ENCODE data around the gene FAM184A. TPM values are rescaled to one million over a fixed set of nuclear protein-coding genes. Genes with fewer than 3 reads are reported as not detected.
A peak's percentile ranks its signal among the peaks of the same experiment; 100 is the strongest.

Gene FAM184A
- total and polyA plus RNA-seq, 2 experiments from 2014 or later = 4.8 to 13.7 TPM

- peak; percentile 35 for TF ChIP-seq CTCF (IDR thresholded peaks at IDR 0.05; ENCODE audit: low read depth, low read length)
- H3K27me3 ChIP-seq = no peaks in the 10 kb centered on the region
- no peaks in the 10 kb centered on the region for H3K4me1 ChIP-seq (ENCODE audit: low read depth)
- peak; percentile 40 to 60 for DNase-seq (ENCODE audit: low read depth in 1 of 2, low spot score in 1 of 2)
- no peak overlapping the region for H3K4me3 ChIP-seq
- H3K9me3 ChIP-seq (ENCODE audit: low read depth) = no peaks in the 10 kb centered on the region
- no peak overlapping the region for H3K27ac ChIP-seq
- no peaks in the 10 kb centered on the region for H3K36me3 ChIP-seq
Measured at GRCh38 chr6:118968416-118968815, 110.0 kb downstream of the FAM184A start.

- no peaks in the 10 kb centered on the region for H3K27me3 ChIP-seq
- no peaks in the 10 kb centered on the region for H3K9me3 ChIP-seq (ENCODE audit: low read depth)
- H3K27ac ChIP-seq = no peak overlapping the region
- no peak for DNase-seq (ENCODE audit: low read depth in 1 of 2, low spot score in 1 of 2)
- H3K36me3 ChIP-seq = no peaks in the 10 kb centered on the region
- H3K4me1 ChIP-seq (ENCODE audit: low read depth) = no peaks in the 10 kb centered on the region
- no peak overlapping the region for H3K4me3 ChIP-seq
- no peak for TF ChIP-seq CTCF (IDR thresholded peaks at IDR 0.05; ENCODE audit: low read depth, low read length)
Measured at GRCh38 chr6:118967239-118967638, 111.2 kb downstream of the FAM184A start.

GRCh38 chr6:118965843-118966370, 112.6 kb downstream of the FAM184A start:
- Histone ChIP-seq H3K27me3 (no peaks in the 10 kb centered on the region), H3K9me3 (ENCODE audit: low read depth) (no peaks in the 10 kb centered on the region), H3K27ac (no peak overlapping the region), H3K4me3 (no peak overlapping the region), H3K36me3 (no peaks in the 10 kb centered on the region), H3K4me1 (ENCODE audit: low read depth) (no peaks in the 10 kb centered on the region)
- no peak for TF ChIP-seq CTCF (IDR thresholded peaks at IDR 0.05; ENCODE audit: low read depth, low read length)
- no peak for DNase-seq (ENCODE audit: low read depth in 1 of 2, low spot score in 1 of 2)

GRCh38 chr6:118965371-118965770, 113.1 kb downstream of the FAM184A start:
- no peaks in the 10 kb centered on the region for H3K27me3 ChIP-seq
- TF ChIP-seq CTCF (IDR thresholded peaks at IDR 0.05; ENCODE audit: low read depth, low read length) = no peak

GRCh38 chr6:118963003-118963402, 115.5 kb downstream of the FAM184A start:
- TF ChIP-seq CTCF (IDR thresholded peaks at IDR 0.05; ENCODE audit: low read depth, low read length) = peak; percentile 40
- Histone ChIP-seq H3K27ac (no peak overlapping the region), H3K4me1 (ENCODE audit: low read depth) (no peaks in the 10 kb centered on the region), H3K27me3 (no peaks in the 10 kb centered on the region), H3K9me3 (ENCODE audit: low read depth) (no peaks in the 10 kb centered on the region), H3K36me3 (no peaks in the 10 kb centered on the region), H3K4me3 (no peak overlapping the region)
- peak in 1 of 2 donors; percentile 25 for DNase-seq (ENCODE audit: low read depth in 1 of 2, low spot score in 1 of 2)

More at GRCh38 chr6:118965371-118965770, 113.1 kb downstream of the FAM184A start:
- DNase-seq (ENCODE audit: low read depth in 1 of 2, low spot score in 1 of 2) = peak in 1 of 2 donors; percentile 0
- no peak overlapping the region for H3K27ac ChIP-seq
- no peaks in the 10 kb centered on the region for H3K36me3 ChIP-seq
- no peaks in the 10 kb centered on the region for H3K4me1 ChIP-seq (ENCODE audit: low read depth)
- H3K9me3 ChIP-seq (ENCODE audit: low read depth) = no peaks in the 10 kb centered on the region
- H3K4me3 ChIP-seq = no peak overlapping the region
